ENCODE data around the gene COL4A1. TPM values are rescaled to one million over a fixed set of nuclear protein-coding genes. Genes with fewer than 3 reads are reported as not detected.

COL4A1 gene
- polyA plus RNA-seq, 1 of the 3 experiments (the other 2 are of a cell fraction): 30.3 TPM

DNA sequence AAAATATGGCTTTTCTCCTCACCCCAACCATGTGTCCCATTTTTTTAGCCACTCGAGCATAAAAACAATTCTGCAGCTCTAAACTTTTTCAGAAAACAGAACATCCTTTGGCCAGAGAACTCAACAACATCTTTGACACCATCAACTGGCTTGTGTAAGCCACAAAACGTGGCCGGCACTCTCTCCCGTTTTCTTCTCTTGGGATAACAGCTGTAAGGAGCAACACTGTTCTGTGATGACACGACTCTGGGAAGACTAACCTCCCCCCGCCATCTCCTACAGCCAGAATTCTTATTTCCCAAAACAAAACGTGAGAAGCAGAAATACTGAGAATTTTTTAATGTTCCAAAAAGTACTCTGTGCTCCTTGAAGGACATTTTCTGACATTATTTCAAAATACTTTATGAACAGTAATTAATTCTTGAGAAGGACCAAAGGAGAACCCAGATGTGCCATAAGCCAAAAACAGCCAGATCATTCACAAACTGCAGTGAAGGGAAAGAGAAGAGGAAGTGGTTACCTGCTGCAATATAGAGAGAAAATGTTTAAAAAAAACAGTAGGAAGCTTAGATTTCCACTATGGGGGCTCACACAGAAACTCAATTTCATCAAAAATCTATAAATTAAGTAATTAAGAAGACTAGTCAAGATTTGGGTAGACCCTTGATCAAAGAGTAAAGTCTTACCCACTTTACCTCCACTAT, 25.8 kb downstream of the COL4A1 start:
- H3K4me1 ChIP-seq (ENCODE audit: control insufficient read depth in 1 of 2, insufficient read depth in 2 of 2, low read depth in 1 of 2, low read length in 1 of 2): peaks cover 0 to 12% of the 10 kb centered on the region in 2 experiments; a peak in 2 of 4 replicates
- peaks cover 6% of the 10 kb centered on the region for H3F3A ChIP-seq (replicated peaks; ENCODE audit: insufficient read depth)
- no peak overlapping the region for H2AFZ ChIP-seq (ENCODE audit: low read depth)
- no peaks in the 10 kb centered on the region for H3K36me3 ChIP-seq (replicated peaks in 1 of 2; ENCODE audit: control insufficient read depth in 1 of 2, insufficient read depth in 2 of 2, low read length in 1 of 2)
- DNase-seq: no peak
- no peaks in the 10 kb centered on the region for H3K27me3 ChIP-seq (ENCODE audit: insufficient read depth)
- TF ChIP-seq YY1 (IDR thresholded peaks at IDR 0.05; ENCODE audit: low read depth) (no peak), FOXM1 (IDR thresholded peaks at IDR 0.05; ENCODE audit: low read depth) (no peak), RFX5 (IDR thresholded peaks at IDR 0.05; ENCODE audit: low read length) (no peak), FOSL2 (IDR thresholded peaks at IDR 0.05; ENCODE audit: borderline replicate concordance, low read depth) (no peak), MXI1 (IDR thresholded peaks at IDR 0.05; ENCODE audit: low read depth, low read length) (no peak), GATA2 (CRISPR knock-in tag; IDR thresholded peaks at IDR 0.05) (no peak), TEAD4 (IDR thresholded peaks at IDR 0.05; ENCODE audit: borderline replicate concordance, insufficient read depth) (no peak), NRF1 (IDR thresholded peaks at IDR 0.05; ENCODE audit: low read depth, low read length) (no peak), SMC3 (IDR thresholded peaks at IDR 0.05; ENCODE audit: low read depth, low read length) (no peak), RCOR1 (IDR thresholded peaks at IDR 0.05; ENCODE audit: low read length) (no peak), SIN3A (IDR thresholded peaks at IDR 0.05; ENCODE audit: borderline replicate concordance, low read depth, low read length) (no peak), TCF12 (IDR thresholded peaks at IDR 0.05) (no peak), TAF1 (IDR thresholded peaks at IDR 0.05; ENCODE audit: borderline replicate concordance, low read depth, low read length) (no peak)
- TF ChIP-seq, protein P1, sequence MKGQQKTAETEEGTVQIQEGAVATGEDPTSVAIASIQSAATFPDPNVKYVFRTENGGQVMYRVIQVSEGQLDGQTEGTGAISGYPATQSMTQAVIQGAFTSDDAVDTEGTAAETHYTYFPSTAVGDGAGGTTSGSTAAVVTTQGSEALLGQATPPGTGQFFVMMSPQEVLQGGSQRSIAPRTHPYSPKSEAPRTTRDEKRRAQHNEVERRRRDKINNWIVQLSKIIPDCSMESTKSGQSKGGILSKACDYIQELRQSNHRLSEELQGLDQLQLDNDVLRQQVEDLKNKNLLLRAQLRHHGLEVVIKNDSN (IDR thresholded peaks at IDR 0.05; ENCODE audit: borderline replicate concordance, low read depth): no peak
- TF ChIP-seq, protein P2, sequence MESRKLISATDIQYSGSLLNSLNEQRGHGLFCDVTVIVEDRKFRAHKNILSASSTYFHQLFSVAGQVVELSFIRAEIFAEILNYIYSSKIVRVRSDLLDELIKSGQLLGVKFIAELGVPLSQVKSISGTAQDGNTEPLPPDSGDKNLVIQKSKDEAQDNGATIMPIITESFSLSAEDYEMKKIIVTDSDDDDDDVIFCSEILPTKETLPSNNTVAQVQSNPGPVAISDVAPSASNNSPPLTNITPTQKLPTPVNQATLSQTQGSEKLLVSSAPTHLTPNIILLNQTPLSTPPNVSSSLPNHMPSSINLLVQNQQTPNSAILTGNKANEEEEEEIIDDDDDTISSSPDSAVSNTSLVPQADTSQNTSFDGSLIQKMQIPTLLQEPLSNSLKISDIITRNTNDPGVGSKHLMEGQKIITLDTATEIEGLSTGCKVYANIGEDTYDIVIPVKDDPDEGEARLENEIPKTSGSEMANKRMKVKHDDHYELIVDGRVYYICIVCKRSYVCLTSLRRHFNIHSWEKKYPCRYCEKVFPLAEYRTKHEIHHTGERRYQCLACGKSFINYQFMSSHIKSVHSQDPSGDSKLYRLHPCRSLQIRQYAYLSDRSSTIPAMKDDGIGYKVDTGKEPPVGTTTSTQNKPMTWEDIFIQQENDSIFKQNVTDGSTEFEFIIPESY (IDR thresholded peaks at IDR 0.05; ENCODE audit: borderline replicate concordance, low read depth): no peak
- TF ChIP-seq, protein P3, sequence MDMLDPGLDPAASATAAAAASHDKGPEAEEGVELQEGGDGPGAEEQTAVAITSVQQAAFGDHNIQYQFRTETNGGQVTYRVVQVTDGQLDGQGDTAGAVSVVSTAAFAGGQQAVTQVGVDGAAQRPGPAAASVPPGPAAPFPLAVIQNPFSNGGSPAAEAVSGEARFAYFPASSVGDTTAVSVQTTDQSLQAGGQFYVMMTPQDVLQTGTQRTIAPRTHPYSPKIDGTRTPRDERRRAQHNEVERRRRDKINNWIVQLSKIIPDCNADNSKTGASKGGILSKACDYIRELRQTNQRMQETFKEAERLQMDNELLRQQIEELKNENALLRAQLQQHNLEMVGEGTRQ (IDR thresholded peaks at IDR 0.05; ENCODE audit: borderline replicate concordance, low read depth, low read length): no peak
- TF ChIP-seq, protein P4, sequence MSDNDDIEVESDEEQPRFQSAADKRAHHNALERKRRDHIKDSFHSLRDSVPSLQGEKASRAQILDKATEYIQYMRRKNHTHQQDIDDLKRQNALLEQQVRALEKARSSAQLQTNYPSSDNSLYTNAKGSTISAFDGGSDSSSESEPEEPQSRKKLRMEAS (IDR thresholded peaks at IDR 0.05; ENCODE audit: low read depth): no peak
- TF ChIP-seq, protein P5, sequence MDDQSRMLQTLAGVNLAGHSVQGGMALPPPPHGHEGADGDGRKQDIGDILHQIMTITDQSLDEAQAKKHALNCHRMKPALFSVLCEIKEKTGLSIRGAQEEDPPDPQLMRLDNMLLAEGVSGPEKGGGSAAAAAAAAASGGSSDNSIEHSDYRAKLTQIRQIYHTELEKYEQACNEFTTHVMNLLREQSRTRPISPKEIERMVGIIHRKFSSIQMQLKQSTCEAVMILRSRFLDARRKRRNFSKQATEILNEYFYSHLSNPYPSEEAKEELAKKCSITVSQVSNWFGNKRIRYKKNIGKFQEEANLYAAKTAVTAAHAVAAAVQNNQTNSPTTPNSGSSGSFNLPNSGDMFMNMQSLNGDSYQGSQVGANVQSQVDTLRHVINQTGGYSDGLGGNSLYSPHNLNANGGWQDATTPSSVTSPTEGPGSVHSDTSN (IDR thresholded peaks at IDR 0.05): no peak
- WGBS (ENCODE audit: low lambda C conversion rate): 79% methylated on average over 7 of the region's 7 CpGs
- peaks cover 42% of the 10 kb centered on the region; the same call in 1 of the 2 replicates for H4K20me1 ChIP-seq (ENCODE audit: insufficient read depth)
- H3K9ac ChIP-seq: no peak overlapping the region
- no peak overlapping the region for H3K4me3 ChIP-seq (ENCODE audit: low read depth in 2 of 2, low read length in 1 of 2)
- no peak overlapping the region for H3K4me2 ChIP-seq
- no peaks in the 10 kb centered on the region for H3K9me3 ChIP-seq
- peaks cover 98% of the 10 kb centered on the region for H3K79me2 ChIP-seq (ENCODE audit: insufficient read depth)
- ChIA-PET POLR2A (no interaction called here), CTCF (no interaction called here)
- no peak overlapping the region for H3K27ac ChIP-seq (ENCODE audit: low read depth in 2 of 2, low read length in 1 of 2)
- H3K9me2 ChIP-seq: no peaks in the 10 kb centered on the region
